GM06990 (cell line): ENCODE data around the gene FAM216A.
"Not testable (repeated sequence)": the region's sequence is repeated elsewhere in the genome, so short reads cannot be mapped to it uniquely, and the experiment has no call there.

Experiments used
- DNase-seq: peaks from one replicate; pipeline ENCODE4 v3.0.0-alpha.2; 2011; ENCODE audit not compliant: insufficient read length; ENCODE audit errors: extremely low read depth
- H3K27me3 ChIP-seq: replicated peaks from 2 replicates; pipeline ENCODE4 v1.6.0; 2011; ENCODE audit warnings: low read length; ENCODE audit not compliant: control insufficient read depth, insufficient read depth
- H3K36me3 ChIP-seq: 2 replicates; pipeline ENCODE4 v1.5.1; 2011; ENCODE audit warnings: low read length; ENCODE audit not compliant: control insufficient read depth, insufficient read depth
- H3K4me3 ChIP-seq: replicated peaks from 2 replicates; pipeline ENCODE4 v1.5.1; 2011; ENCODE audit warnings: low read depth, mild to moderate bottlenecking, control low read depth, low read length
- TF ChIP-seq, protein P1 (sequence below): IDR thresholded peaks from 2 replicates; pipeline ENCODE4 v1.5.1; 2011; ENCODE audit warnings: low read length, control low read depth, mild to moderate bottlenecking, inconsistent platforms; ENCODE audit not compliant: insufficient read depth, poor library complexity, severe bottlenecking

FAM216A gene

GRCh38 chr12:110453569-110454296 lies 14.9 kb upstream of the FAM216A start:
- Histone ChIP-seq H3K27me3 (no peaks in the 10 kb centered on the region), H3K36me3 (peaks cover under 1% of the 10 kb centered on the region), H3K4me3 (no peak overlapping the region)
- no peak for DNase-seq
- TF ChIP-seq, protein P1, sequence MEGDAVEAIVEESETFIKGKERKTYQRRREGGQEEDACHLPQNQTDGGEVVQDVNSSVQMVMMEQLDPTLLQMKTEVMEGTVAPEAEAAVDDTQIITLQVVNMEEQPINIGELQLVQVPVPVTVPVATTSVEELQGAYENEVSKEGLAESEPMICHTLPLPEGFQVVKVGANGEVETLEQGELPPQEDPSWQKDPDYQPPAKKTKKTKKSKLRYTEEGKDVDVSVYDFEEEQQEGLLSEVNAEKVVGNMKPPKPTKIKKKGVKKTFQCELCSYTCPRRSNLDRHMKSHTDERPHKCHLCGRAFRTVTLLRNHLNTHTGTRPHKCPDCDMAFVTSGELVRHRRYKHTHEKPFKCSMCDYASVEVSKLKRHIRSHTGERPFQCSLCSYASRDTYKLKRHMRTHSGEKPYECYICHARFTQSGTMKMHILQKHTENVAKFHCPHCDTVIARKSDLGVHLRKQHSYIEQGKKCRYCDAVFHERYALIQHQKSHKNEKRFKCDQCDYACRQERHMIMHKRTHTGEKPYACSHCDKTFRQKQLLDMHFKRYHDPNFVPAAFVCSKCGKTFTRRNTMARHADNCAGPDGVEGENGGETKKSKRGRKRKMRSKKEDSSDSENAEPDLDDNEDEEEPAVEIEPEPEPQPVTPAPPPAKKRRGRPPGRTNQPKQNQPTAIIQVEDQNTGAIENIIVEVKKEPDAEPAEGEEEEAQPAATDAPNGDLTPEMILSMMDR: no peak

- peaks cover 8% of the 10 kb centered on the region for H3K36me3 ChIP-seq
Observed at GRCh38 chr12:110458756-110459155, 9.9 kb upstream of the FAM216A start.

GRCh38 chr12:110461189-110461588 lies 7.5 kb upstream of the FAM216A start:
- not testable (repeated sequence) for H3K4me3 ChIP-seq, DNase-seq, H3K27me3 ChIP-seq
- peaks cover 11% of the 10 kb centered on the region for H3K36me3 ChIP-seq

More at GRCh38 chr12:110458756-110459155, 9.9 kb upstream of the FAM216A start:
- no peak for DNase-seq
- H3K4me3 ChIP-seq: no peak overlapping the region
- H3K27me3 ChIP-seq: no peaks in the 10 kb centered on the region
- TF ChIP-seq, protein P1: no peak

GRCh38 chr12:110465024-110465423 lies 3.6 kb upstream of the FAM216A start:
- TF ChIP-seq, protein P1: no peak
- H3K36me3 ChIP-seq: peaks cover 9% of the 10 kb centered on the region

GRCh38 chr12:110465765-110466164 lies 2.9 kb upstream of the FAM216A start:
- DNase-seq, H3K4me3 ChIP-seq, H3K36me3 ChIP-seq, H3K27me3 ChIP-seq: not testable (repeated sequence)

More at GRCh38 chr12:110465024-110465423, 3.6 kb upstream of the FAM216A start:
- Histone ChIP-seq H3K4me3 (no peak overlapping the region), H3K27me3 (no peaks in the 10 kb centered on the region)
- no peak for DNase-seq

DNA sequence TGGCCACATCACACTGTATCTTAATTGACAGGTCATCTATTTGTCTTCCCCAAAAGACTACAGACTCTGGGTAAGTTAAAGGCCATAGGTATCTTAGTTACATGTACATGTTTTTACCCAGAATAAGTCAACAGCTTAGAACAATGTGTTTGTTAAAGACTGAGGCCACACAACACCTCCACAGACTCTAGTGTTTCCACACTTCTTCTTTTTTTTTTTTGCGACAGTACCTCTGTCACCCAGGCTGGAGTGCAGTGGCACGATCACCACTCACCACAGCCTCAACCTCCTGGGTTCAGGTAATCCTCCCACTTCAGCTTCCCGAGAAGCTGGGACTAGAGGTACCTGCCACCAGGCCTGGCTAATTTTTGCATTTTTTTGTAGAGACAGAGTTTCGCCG lies 1.9 kb upstream of the FAM216A start:
- H3K27me3 ChIP-seq: no peaks in the 10 kb centered on the region
- no peak for DNase-seq
- peak overlapping the region; percentile 95 for H3K4me3 ChIP-seq
- TF ChIP-seq, protein P1: no peak
- H3K36me3 ChIP-seq: peaks cover 9% of the 10 kb centered on the region

- no peak for DNase-seq
- no peaks in the 10 kb centered on the region for H3K27me3 ChIP-seq
- peaks cover 7% of the 10 kb centered on the region for H3K36me3 ChIP-seq
- TF ChIP-seq, protein P1: no peak
- H3K4me3 ChIP-seq: peak overlapping the region; percentile 95
Observed at GRCh38 chr12:110467847-110468213, 815 bp upstream of the FAM216A start.
